ENCODE results near the gene SCFD1.

GRCh38 chr14:30771595-30771994 lies 149.5 kb downstream of the SCFD1 start:
- TF ChIP-seq CTCF (IDR thresholded peaks at IDR 0.05 in 8 of 11, conservative IDR thresholded peaks at IDR 0.05 in 3 of 11) (no peak), POLR2A (IDR thresholded peaks at IDR 0.05) (no peak), POLR2AphosphoS5 (IDR thresholded peaks at IDR 0.05) (no peak)

All from spleen (tissue), 7 donors.